Fibroblast of upper back skin (primary cell): ENCODE data around the gene CD38.
A peak's percentile ranks its signal among the peaks of the same experiment; 100 is the strongest.
"Not testable (repeated sequence)": the region's sequence is repeated elsewhere in the genome, so short reads cannot be mapped to it uniquely, and the experiment has no call there.

ENCODE experiments used
- DNase-seq: peaks from one replicate; pipeline ENCODE4 v3.0.0-alpha.2; 2013

CD38 gene

GRCh38 chr4:15778289-15779241 is at the start of gene CD38:
Gene CD38 (plus strand): TSS chr4:15778328. CDS start chr4:15778415, 87 bp downstream.
- DNase-seq = no peak

- peak; percentile 49 for DNase-seq
Observed at GRCh38 chr4:15729910-15730533, 48.1 kb upstream of the CD38 start.

- not testable (repeated sequence) for DNase-seq
Observed at GRCh38 chr4:15733061-15733460, 45.1 kb upstream of the CD38 start.

- no peak for DNase-seq
Observed at GRCh38 chr4:15735536-15735935, 42.6 kb upstream of the CD38 start.

- DNase-seq = no peak
Observed at GRCh38 chr4:15736514-15737050, 41.5 kb upstream of the CD38 start.

GRCh38 chr4:15737255-15737654 is 40.9 kb upstream of the CD38 start:
- DNase-seq = no peak

- DNase-seq = peak; percentile 12
Observed at GRCh38 chr4:15738877-15739276, 39.3 kb upstream of the CD38 start.

- no peak for DNase-seq
Observed at GRCh38 chr4:15740764-15741404, 37.2 kb upstream of the CD38 start.

GRCh38 chr4:15742083-15742582 is 36.0 kb upstream of the CD38 start:
- DNase-seq = no peak

GRCh38 chr4:15742637-15743036 is 35.5 kb upstream of the CD38 start:
- DNase-seq = no peak

GRCh38 chr4:15744016-15744545 is 34.0 kb upstream of the CD38 start:
- peak; percentile 64 for DNase-seq

GRCh38 chr4:15746110-15746509 is 32.0 kb upstream of the CD38 start:
- no peak for DNase-seq

GRCh38 chr4:15749001-15749400 is 29.1 kb upstream of the CD38 start:
- DNase-seq = no peak

GRCh38 chr4:15751153-15751552 is 27.0 kb upstream of the CD38 start:
- no peak for DNase-seq

GRCh38 chr4:15753081-15753480 is 25.0 kb upstream of the CD38 start:
- no peak for DNase-seq

- DNase-seq = peak; percentile 26
Observed at GRCh38 chr4:15753786-15754185, 24.3 kb upstream of the CD38 start.

- peak; percentile 57 for DNase-seq
Observed at GRCh38 chr4:15754323-15754722, 23.8 kb upstream of the CD38 start.

- peak; percentile 8 for DNase-seq
Observed at GRCh38 chr4:15755321-15756155, 22.6 kb upstream of the CD38 start.

- peak; percentile 20 for DNase-seq
Observed at GRCh38 chr4:15756361-15756861, 21.7 kb upstream of the CD38 start.

- no peak for DNase-seq
Observed at GRCh38 chr4:15757054-15757453, 21.1 kb upstream of the CD38 start.

GRCh38 chr4:15758294-15758693 is 19.8 kb upstream of the CD38 start:
- no peak for DNase-seq

GRCh38 chr4:15762460-15762859 is 15.7 kb upstream of the CD38 start:
- not testable (repeated sequence) for DNase-seq
